Common myeloid progenitor, CD34-positive (primary cell): ENCODE measurements around the gene HSDL1.
A peak's percentile ranks its signal among the peaks of the same experiment; 100 is the strongest.

Experiments used
- CTCF ChIA-PET: fragments of 350-600 bp; sonication (Branson Sonifier 250); formaldehyde crosslinking; loops from one replicate; lab custom pipeline; 2021; ENCODE audit warnings: antibody characterized with exemption; lab: Charles Lee
- POLR2A ChIA-PET: fragments of 350-600 bp; sonication (Branson Sonifier 250); formaldehyde crosslinking; loops from one replicate; lab custom pipeline; 2021; ENCODE audit warnings: antibody characterized with exemption; lab: Charles Lee
- DNase-seq, 3 donors: peaks; one replicate each; pipeline versions ENCODE4 v3.0.0 to v3.0.0-alpha.2; 2013
- H3K27ac ChIP-seq, 2 experiments: 1 replicate in 1 of 2; 2 replicates in 1 of 2; pipeline ENCODE4 v1.7.0; 2013; ENCODE audit warnings: inconsistent platforms in 2 of 2, low read length in 2 of 2, mild to moderate bottlenecking in 2 of 2, low read depth in 1 of 2, moderate library complexity in 1 of 2; ENCODE audit not compliant: severe bottlenecking in 2 of 2, insufficient read depth in 1 of 2, poor library complexity in 1 of 2
- H3K27me3 ChIP-seq, 5 experiments: replicated peaks in 2 of 5; 1 replicate in 3 of 5; 2 replicates in 2 of 5; pipeline versions ENCODE4 v1.6.1 to v1.7.0; 2013; ENCODE audit warnings: low read length in 4 of 5, mild to moderate bottlenecking in 2 of 5, moderate library complexity in 2 of 5, inconsistent platforms in 1 of 5; ENCODE audit not compliant: insufficient read depth in 5 of 5, control insufficient read depth in 4 of 5
- H3K36me3 ChIP-seq, 4 experiments: 1 replicate in 2 of 4; 2 replicates in 2 of 4; pipeline versions ENCODE4 v1.6.1 to v1.7.0; 2013; ENCODE audit warnings: low read length in 3 of 4, control low read depth in 1 of 4, mild to moderate bottlenecking in 1 of 4; ENCODE audit not compliant: control insufficient read depth in 4 of 4, insufficient read depth in 4 of 4
- H3K4me1 ChIP-seq, 4 experiments: 1 replicate in 3 of 4; 2 replicates in 1 of 4; pipeline versions ENCODE4 v1.6.1 to v1.7.1; 2013; ENCODE audit warnings: low read length in 3 of 4, mild to moderate bottlenecking in 3 of 4, control low read depth in 1 of 4, inconsistent platforms in 1 of 4, moderate library complexity in 1 of 4; ENCODE audit not compliant: control insufficient read depth in 4 of 4, insufficient read depth in 4 of 4; ENCODE audit errors: control extremely low read depth in 1 of 4
- H3K4me3 ChIP-seq, 7 experiments: 1 replicate in 4 of 7; 2 replicates in 3 of 7; pipeline versions ENCODE4 v1.5.1 to v1.7.0; 2013; ENCODE audit warnings: mild to moderate bottlenecking in 7 of 7, low read length in 6 of 7, moderate library complexity in 6 of 7, inconsistent platforms in 2 of 7, low read depth in 2 of 7, control low read depth in 1 of 7; ENCODE audit not compliant: insufficient read depth in 4 of 7, control insufficient read depth in 1 of 7; ENCODE audit errors: extremely low read depth in 1 of 7
- H3K9me3 ChIP-seq, 5 experiments: 1 replicate in 4 of 5; 2 replicates in 1 of 5; pipeline versions ENCODE4 v1.6.1 to v1.7.1; 2013; ENCODE audit warnings: low read length in 4 of 5, mild to moderate bottlenecking in 2 of 5, inconsistent platforms in 1 of 5, low read depth in 1 of 5, moderate library complexity in 1 of 5; ENCODE audit not compliant: control insufficient read depth in 4 of 5, insufficient read depth in 2 of 5; ENCODE audit errors: control extremely low read depth in 1 of 5
- WGBS: methylation state at CpG from one replicate; pipeline ENCODE4 v1.1.5; 2013; ENCODE audit not compliant: insufficient coverage; 5-methylcytosine and 5-hydroxymethylcytosine counted together

HSDL1 gene

DNA sequence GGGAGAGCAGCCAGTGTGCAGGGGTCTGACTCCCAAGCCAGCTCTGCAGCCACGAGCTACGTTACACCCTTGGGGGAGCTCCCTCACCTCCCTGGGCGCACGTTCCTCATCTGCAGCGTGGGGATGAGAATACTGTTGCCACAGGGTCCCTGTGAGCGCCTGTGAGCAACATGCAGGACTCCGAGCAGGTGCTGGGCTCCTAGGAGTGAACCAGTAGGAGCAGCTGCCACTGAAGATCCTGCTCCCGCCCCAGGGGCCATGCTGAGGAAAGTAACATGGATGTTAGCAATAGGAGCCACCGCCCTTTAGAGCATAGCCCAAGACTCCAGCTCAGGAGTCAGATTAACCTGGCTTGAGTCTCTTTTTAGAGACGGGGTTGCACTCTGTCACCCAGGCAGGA is 16.1 kb upstream of the HSDL1 start:
- Histone ChIP-seq H3K27me3 (peaks cover 4 to 67% (median 19%) of the 10 kb centered on the region in 5 experiments), H3K9me3 (no peaks in the 10 kb centered on the region), H3K4me1 (no peaks in the 10 kb centered on the region), H3K27ac (no peak overlapping the region), H3K4me3 (no peak overlapping the region), H3K36me3 (no peaks in the 10 kb centered on the region)
- 88% methylated on average over 7 of the region's 10 CpGs for WGBS
- DNase-seq, result no peak
- CTCF ChIA-PET, result no interaction called here
- POLR2A ChIA-PET, result interaction anchor here (0.8 to 1.0 kb wide), 2 partner anchors 9 to 44 kb away, joined by 3 read pairs; partner anchors contain the start of gene MBTPS1

DNA sequence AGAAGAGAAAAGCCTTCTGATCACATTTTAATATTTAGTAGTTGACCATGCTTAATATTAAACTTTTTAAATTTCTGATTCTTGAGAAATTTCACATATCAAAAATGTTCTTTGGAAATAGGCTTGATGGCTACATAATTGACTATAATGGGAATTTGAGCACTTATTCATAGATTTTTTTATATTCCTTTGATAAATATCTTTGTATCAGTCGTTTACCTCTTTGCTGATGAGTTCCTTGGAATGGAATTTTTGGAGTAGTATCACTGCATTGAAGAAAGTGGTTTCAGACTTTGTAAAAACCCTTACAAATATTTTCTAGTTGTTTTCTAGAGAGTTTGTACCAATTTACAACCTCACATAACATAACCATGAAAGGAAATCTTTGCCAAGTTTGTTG is 14.8 kb upstream of the HSDL1 start:
- no peak for DNase-seq
- POLR2A ChIA-PET, result no interaction called here
- Histone ChIP-seq H3K4me1 (no peaks in the 10 kb centered on the region), H3K27me3 (peaks cover 4 to 70% (median 18%) of the 10 kb centered on the region in 5 experiments), H3K36me3 (no peaks in the 10 kb centered on the region), H3K4me3 (no peak overlapping the region), H3K9me3 (no peaks in the 10 kb centered on the region), H3K27ac (no peak overlapping the region)
- CTCF ChIA-PET, result no interaction called here
- no CpG with 5 or more reads among the region's 1 CpG for WGBS

DNA sequence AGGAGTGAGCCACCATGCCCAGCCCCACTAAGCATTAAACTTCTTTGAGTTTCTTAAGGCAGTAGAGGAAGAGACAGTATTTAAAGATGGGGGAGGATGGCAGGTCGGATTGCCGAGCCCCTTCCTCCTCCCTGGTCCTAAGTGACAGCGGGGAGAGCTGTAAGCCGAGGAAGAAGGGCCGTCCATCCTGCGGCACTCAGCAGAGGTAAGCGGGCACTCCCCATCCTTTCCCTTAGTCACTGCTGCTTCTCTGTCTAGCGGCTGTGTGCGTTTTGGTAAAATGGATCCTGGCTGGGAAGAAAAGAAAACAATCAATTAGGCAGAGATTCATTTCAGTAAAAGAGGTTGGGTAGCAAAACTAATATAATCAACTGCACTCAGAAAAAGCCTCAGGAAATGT is 14.0 kb upstream of the HSDL1 start:
- no peak overlapping the region for H3K27ac ChIP-seq
- H3K36me3 ChIP-seq, result no peaks in the 10 kb centered on the region
- ChIA-PET CTCF (no interaction called here), POLR2A (no interaction called here)
- 29% methylated on average over 5 of the region's 9 CpGs for WGBS
- H3K9me3 ChIP-seq, result no peaks in the 10 kb centered on the region
- DNase-seq, result no peak
- no peak overlapping the region for H3K4me3 ChIP-seq
- peaks cover 0 to 68% (median 14%) of the 10 kb centered on the region in 5 experiments for H3K27me3 ChIP-seq
- no peaks in the 10 kb centered on the region for H3K4me1 ChIP-seq

DNA sequence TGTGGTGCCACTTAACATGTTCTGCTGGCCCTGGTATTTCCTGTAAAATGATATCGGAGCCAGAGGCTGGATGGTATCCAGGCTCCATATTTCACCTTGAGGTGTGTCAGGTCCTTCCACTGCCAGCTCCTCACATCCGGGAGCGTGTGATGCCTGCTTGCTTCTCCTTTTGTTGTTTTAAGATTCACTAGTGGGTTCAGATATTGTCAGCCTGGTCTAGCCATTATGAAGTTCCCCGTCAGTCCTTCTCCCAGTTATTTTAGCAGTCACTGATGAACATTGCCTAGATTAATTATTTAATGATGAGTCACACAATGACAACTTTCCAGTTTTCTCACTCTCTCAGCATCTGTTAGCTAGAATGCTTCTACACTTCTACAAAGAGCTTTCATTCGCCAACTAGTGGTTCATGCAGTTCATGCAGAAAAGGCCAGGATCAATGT is 11.4 kb upstream of the HSDL1 start:
- H3K27ac ChIP-seq, result no peak overlapping the region
- H3K9me3 ChIP-seq, result no peaks in the 10 kb centered on the region
- peaks cover 0 to 52% (median 14%) of the 10 kb centered on the region in 5 experiments for H3K27me3 ChIP-seq
- peak in 2 of 3 donors; percentile 33 to 43 for DNase-seq
- H3K4me1 ChIP-seq, result no peaks in the 10 kb centered on the region
- ChIA-PET POLR2A (no interaction called here), CTCF (interaction anchor here (1.1 to 1.4 kb wide), 4 partner anchors 10 to 67 kb away, joined by 3 to 5 read pairs (median 4); no protein-coding TSS in a partner anchor)
- 69% methylated on average over 4 of the region's 5 CpGs for WGBS
- H3K36me3 ChIP-seq, result no peaks in the 10 kb centered on the region
- H3K4me3 ChIP-seq, result no peak overlapping the region

DNA sequence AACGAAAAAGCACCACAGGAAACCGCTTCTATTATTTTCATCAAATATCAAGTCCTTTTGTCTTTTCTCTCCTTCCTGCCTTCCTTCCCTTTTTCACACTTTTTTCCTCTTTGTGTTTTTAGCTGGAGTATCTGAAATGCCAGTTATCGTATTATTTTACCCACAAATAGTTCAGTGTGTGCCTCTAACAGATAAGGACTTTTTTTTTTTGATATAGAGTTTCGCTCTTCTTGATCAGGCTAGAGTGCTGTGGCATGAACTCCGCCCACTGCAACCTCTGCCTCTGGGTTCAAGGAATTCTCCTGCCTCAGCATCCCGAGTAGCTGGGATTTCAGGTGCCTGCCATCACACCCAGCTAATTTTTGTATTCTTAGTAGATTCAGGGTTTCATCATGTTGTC is 10.8 kb upstream of the HSDL1 start:
- DNase-seq, result peak in 1 of 3 donors; percentile 26
- Histone ChIP-seq H3K4me1 (no peaks in the 10 kb centered on the region), H3K36me3 (no peaks in the 10 kb centered on the region), H3K4me3 (no peak overlapping the region), H3K27me3 (peaks cover 0 to 51% (median 14%) of the 10 kb centered on the region in 5 experiments), H3K9me3 (no peaks in the 10 kb centered on the region), H3K27ac (no peak overlapping the region)
- ChIA-PET CTCF (interaction anchor here (1.1 to 1.4 kb wide), 3 partner anchors 9 to 67 kb away, joined by 3 to 5 read pairs (median 4); no protein-coding TSS in a partner anchor), POLR2A (no interaction called here)
- 65% methylated on average over 4 of the region's 6 CpGs for WGBS

DNA sequence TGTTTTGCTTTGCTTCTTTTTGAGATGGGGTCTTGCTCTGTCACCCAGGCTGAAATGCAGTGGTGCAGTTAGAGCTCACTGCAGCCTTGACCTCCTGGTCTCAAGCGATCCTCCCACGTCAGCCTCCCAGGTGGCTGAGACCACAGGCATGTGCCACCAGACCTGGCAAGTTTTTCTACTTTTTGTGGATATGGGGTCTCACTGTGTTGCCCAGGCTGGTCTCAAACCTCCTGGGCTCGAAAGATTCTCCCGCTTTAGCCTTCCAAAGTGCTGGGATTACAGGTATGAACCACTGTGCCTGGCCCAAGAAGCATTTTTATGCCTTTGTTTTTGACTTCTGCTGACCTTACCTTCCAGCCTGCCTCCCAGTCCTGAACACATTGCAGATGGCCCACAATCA is 10.2 kb upstream of the HSDL1 start:
- DNase-seq, result no peak
- ChIA-PET CTCF (interaction anchor here (1.1 to 1.4 kb wide), 2 partner anchors 9 to 13 kb away, joined by 3 to 5 read pairs; no protein-coding TSS in a partner anchor), POLR2A (no interaction called here)
- Histone ChIP-seq H3K36me3 (no peaks in the 10 kb centered on the region), H3K27me3 (peaks cover 0 to 51% (median 14%) of the 10 kb centered on the region in 5 experiments), H3K4me3 (no peak overlapping the region), H3K9me3 (no peaks in the 10 kb centered on the region), H3K27ac (no peak overlapping the region), H3K4me1 (no peaks in the 10 kb centered on the region)
- WGBS, result 94% methylated on average over 4 of the region's 4 CpGs

DNA sequence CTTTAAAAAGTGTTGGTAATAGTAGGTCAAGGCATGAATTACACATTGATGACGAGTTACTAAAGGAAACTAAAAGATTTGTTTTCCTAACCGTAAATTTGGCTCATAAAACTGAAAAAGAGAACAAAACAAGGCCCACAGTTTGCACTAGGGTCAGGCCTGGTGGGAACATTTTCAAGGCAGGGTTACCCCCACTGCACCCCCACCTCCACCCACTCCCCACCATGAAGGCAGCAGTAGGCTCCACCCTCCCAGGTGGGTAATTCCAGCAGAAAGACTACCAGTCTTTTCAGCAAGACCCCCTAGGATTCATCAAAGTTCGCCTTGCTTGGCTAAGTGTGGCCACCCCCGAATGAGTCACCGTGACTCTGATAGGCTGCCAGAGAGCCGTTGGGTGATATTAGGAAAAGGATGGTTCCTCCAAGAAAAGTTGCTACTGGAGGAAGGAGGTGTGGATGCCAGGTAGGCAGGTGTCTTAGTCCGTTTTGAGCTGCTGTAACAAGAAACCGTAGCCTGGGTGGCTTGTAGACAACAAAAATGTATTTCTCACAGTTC is 8.8 kb upstream of the HSDL1 start:
- ChIA-PET POLR2A (no interaction called here), CTCF (interaction anchor here (0.6 to 1.0 kb wide), 2 partner anchors 31 to 35 kb away, joined by 3 read pairs; no protein-coding TSS in a partner anchor)
- Histone ChIP-seq H3K36me3 (no peaks in the 10 kb centered on the region), H3K27ac (no peak overlapping the region), H3K27me3 (peaks cover 0 to 43% (median 7%) of the 10 kb centered on the region in 5 experiments), H3K9me3 (no peaks in the 10 kb centered on the region), H3K4me3 (no peak overlapping the region), H3K4me1 (no peaks in the 10 kb centered on the region)
- DNase-seq, result no peak
- 97% methylated on average over 8 of the region's 8 CpGs for WGBS
